CD14-positive monocyte (primary cell): ENCODE results near the gene TMEM107. TPM values are rescaled to one million over a fixed set of nuclear protein-coding genes. Genes with fewer than 3 reads are reported as not detected.

Experiments used
- DNase-seq, 3 donors: peaks; one replicate each; pipeline ENCODE4 v3.0.0-alpha.2; 2011 to 2022
- H2AFZ ChIP-seq: 2 replicates; pipeline ENCODE4 v1.6.0; 2012; ENCODE audit warnings: mild to moderate bottlenecking, low read depth, low read length, inconsistent platforms; ENCODE audit not compliant: insufficient read depth, poor library complexity, severe bottlenecking
- H3K27ac ChIP-seq, 2 donors: 1 replicate in 1 of 2; 2 replicates in 1 of 2; pipeline ENCODE4 v1.5.1; 2012 to 2013; ENCODE audit warnings: low read length in 2 of 2, control low read depth in 1 of 2, inconsistent platforms in 1 of 2, low read depth in 1 of 2, mild to moderate bottlenecking in 1 of 2
- H3K27me3 ChIP-seq, 2 donors: one replicate each; pipeline versions ENCODE4 v1.6.0 to v1.6.1; 2011 to 2013; ENCODE audit warnings: low read length in 2 of 2; ENCODE audit not compliant: control insufficient read depth in 2 of 2, insufficient read depth in 2 of 2
- H3K36me3 ChIP-seq, 2 donors: replicated peaks in 1 of 2; 1 replicate in 1 of 2; 2 replicates in 1 of 2; pipeline versions ENCODE4 v1.5.1 to v1.6.1; 2012 to 2013; ENCODE audit warnings: low read length in 2 of 2, control low read depth in 1 of 2, inconsistent platforms in 1 of 2, mild to moderate bottlenecking in 1 of 2; ENCODE audit not compliant: insufficient read depth in 2 of 2, control insufficient read depth in 1 of 2
- H3K4me1 ChIP-seq, 2 donors: 1 replicate in 1 of 2; 2 replicates in 1 of 2; pipeline versions ENCODE4 v1.5.1 to v1.6.1; 2012 to 2013; ENCODE audit warnings: low read length in 2 of 2, control low read depth in 1 of 2, inconsistent platforms in 1 of 2, mild to moderate bottlenecking in 1 of 2, moderate library complexity in 1 of 2; ENCODE audit not compliant: insufficient read depth in 2 of 2, control insufficient read depth in 1 of 2
- H3K4me2 ChIP-seq: replicated peaks from 2 replicates; pipeline ENCODE3; 2012; ENCODE audit warnings: low read length, moderate library complexity, mild to moderate bottlenecking; ENCODE audit not compliant: poor library complexity, severe bottlenecking; ENCODE audit errors: extremely low read depth
- H3K4me3 ChIP-seq, 3 experiments: fragments of 200-600 bp in 1 of 3; sonication (generic) in 1 of 3; replicated peaks in 1 of 3; 1 replicate in 2 of 3; 2 replicates in 1 of 3; pipeline ENCODE4 v1.5.1; 2011 to 2013; ENCODE audit warnings: low read length in 3 of 3, mild to moderate bottlenecking in 3 of 3, control low read depth in 2 of 3, low read depth in 2 of 3, inconsistent platforms in 1 of 3, moderate library complexity in 1 of 3
- H3K79me2 ChIP-seq: 2 replicates; pipeline ENCODE4 v1.6.0; 2012; ENCODE audit warnings: mild to moderate bottlenecking, control low read depth, inconsistent platforms, low read length, moderate library complexity; ENCODE audit not compliant: insufficient read depth
- H3K9ac ChIP-seq: 2 replicates; pipeline ENCODE4 v1.6.0; 2017; ENCODE audit warnings: low read length, mild to moderate bottlenecking; ENCODE audit not compliant: insufficient read depth, poor library complexity, severe bottlenecking
- H3K9me3 ChIP-seq, 2 donors: replicated peaks in 1 of 2; 1 replicate in 1 of 2; 2 replicates in 1 of 2; pipeline versions ENCODE4 v1.5.1 to v1.6.1; 2012 to 2013; ENCODE audit warnings: low read length in 2 of 2, control low read depth in 1 of 2; ENCODE audit not compliant: control insufficient read depth in 1 of 2, insufficient read depth in 1 of 2
- H4K20me1 ChIP-seq: 2 replicates; pipeline ENCODE4 v1.6.0; 2012; ENCODE audit warnings: mild to moderate bottlenecking, low read length, control low read depth, moderate library complexity; ENCODE audit not compliant: insufficient read depth
- H3K27ac Mint-ChIP-seq, 7 donors: one replicate each; pipeline ENCODE4 v1.8.0; 2020; ENCODE audit warnings: mild to moderate bottlenecking in 7 of 7, mixed read lengths in 7 of 7, moderate library complexity in 6 of 7, inconsistent platforms in 2 of 7
- H3K27me3 Mint-ChIP-seq, 3 donors: one replicate each; pipeline ENCODE4 v1.8.0; 2021 to 2022; ENCODE audit warnings: low read depth in 3 of 3, mild to moderate bottlenecking in 3 of 3, mixed read lengths in 3 of 3, moderate library complexity in 3 of 3, inconsistent platforms in 1 of 3
- H3K36me3 Mint-ChIP-seq, 2 donors: one replicate each; pipeline ENCODE4 v1.8.0; 2020; ENCODE audit warnings: mixed read lengths in 2 of 2, inconsistent platforms in 1 of 2, mild to moderate bottlenecking in 1 of 2
- H3K4me1 Mint-ChIP-seq: one replicate; pipeline ENCODE4 v1.8.0; 2020; ENCODE audit warnings: mild to moderate bottlenecking, mixed read lengths
- H3K4me3 Mint-ChIP-seq, 2 donors: one replicate each; pipeline ENCODE4 v1.8.0; 2020; ENCODE audit warnings: mild to moderate bottlenecking in 2 of 2, mixed read lengths in 2 of 2, moderate library complexity in 1 of 2
- H3K9me3 Mint-ChIP-seq, 7 donors: one replicate each; pipeline ENCODE4 v1.8.0; 2020 to 2022; ENCODE audit warnings: mixed read lengths in 7 of 7, mild to moderate bottlenecking in 6 of 7, moderate library complexity in 6 of 7, inconsistent platforms in 2 of 7
- WGBS: methylation state at CpG from one replicate; pipeline ENCODE4 v1.1.5; 2013; ENCODE audit warnings: missing lambda C conversion rate; ENCODE audit not compliant: insufficient coverage; 5-methylcytosine and 5-hydroxymethylcytosine counted together
- intact Hi-C, 2 donors: fragments of 100-400 bp; cut with micrococcal nuclease; formaldehyde crosslinking; loops; one replicate each; pipeline versions ENCODE4 v1.15.0 to v1.15.1; 2023
- polyA plus RNA-seq, 3 donors: library from polyadenylated mRNA; depleted of rRNA in 1 of 3; unstranded in 2 of 3; stranded (reverse) in 1 of 3; fragments of 300-500 nt in 2 of 3; fragments of >200 nt in 1 of 3; fragmentation: Illumina TruSeq in 2 of 3; gene quantifications; 1 replicate in 2 of 3; 2 replicates in 1 of 3; pipeline ENCODE4 v1.2.3, GENCODE V29; 2012 to 2021
- TF ChIP-seq, protein P1 (sequence below): fragments of 200-600 bp; IDR thresholded peaks from one replicate; pipeline ENCODE4 v1.8.0; 2022; ENCODE audit warnings: antibody characterized with exemption, mild to moderate bottlenecking

The TMEM107 gene
- polyA plus RNA-seq, 3 donors: 20.5 to 37.4 (median 31.4) TPM

DNA sequence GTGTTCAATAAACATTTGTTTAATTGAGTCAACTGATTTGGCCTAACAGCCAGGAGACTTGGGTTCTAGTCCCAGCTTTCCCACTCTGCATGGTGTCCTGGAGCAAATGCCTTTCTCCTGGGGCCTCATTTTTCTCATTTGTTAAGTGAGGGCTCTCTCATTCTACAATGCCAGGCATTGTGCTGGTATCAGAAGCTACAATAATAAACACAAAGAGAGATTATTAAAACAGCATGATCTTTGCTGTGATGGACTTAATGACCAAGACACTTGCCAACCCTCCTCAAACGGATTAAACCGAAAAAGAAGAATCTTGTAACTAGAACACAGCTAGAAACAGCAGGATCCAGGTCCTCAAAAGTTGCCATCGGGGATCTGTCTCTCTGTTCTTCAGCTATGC, 8.7 kb downstream of the TMEM107 start:
- Mint-ChIP-seq H3K4me1 (peaks cover 25% of the 10 kb centered on the region), H3K9me3 (no peaks in the 10 kb centered on the region), H3K36me3 (no peaks in the 10 kb centered on the region), H3K4me3 (no peak overlapping the region), H3K27ac (no peak overlapping the region), H3K27me3 (no peaks in the 10 kb centered on the region)
- WGBS: 100% methylated on average over 1 of the region's 3 CpGs
- Histone ChIP-seq H3K27ac (no peak overlapping the region), H3K27me3 (no peaks in the 10 kb centered on the region), H3K36me3 (no peaks in the 10 kb centered on the region), H4K20me1 (no peaks in the 10 kb centered on the region), H3K4me2 (no peak overlapping the region), H3K9ac (no peak overlapping the region), H2AFZ (no peak overlapping the region), H3K4me1 (peaks cover 21 to 27% of the 10 kb centered on the region in 2 donors), H3K4me3 (no peak overlapping the region), H3K79me2 (peaks cover 2% of the 10 kb centered on the region), H3K9me3 (no peaks in the 10 kb centered on the region)
- intact Hi-C loops: no loop called here
- no peak for DNase-seq
- TF ChIP-seq, protein P1, sequence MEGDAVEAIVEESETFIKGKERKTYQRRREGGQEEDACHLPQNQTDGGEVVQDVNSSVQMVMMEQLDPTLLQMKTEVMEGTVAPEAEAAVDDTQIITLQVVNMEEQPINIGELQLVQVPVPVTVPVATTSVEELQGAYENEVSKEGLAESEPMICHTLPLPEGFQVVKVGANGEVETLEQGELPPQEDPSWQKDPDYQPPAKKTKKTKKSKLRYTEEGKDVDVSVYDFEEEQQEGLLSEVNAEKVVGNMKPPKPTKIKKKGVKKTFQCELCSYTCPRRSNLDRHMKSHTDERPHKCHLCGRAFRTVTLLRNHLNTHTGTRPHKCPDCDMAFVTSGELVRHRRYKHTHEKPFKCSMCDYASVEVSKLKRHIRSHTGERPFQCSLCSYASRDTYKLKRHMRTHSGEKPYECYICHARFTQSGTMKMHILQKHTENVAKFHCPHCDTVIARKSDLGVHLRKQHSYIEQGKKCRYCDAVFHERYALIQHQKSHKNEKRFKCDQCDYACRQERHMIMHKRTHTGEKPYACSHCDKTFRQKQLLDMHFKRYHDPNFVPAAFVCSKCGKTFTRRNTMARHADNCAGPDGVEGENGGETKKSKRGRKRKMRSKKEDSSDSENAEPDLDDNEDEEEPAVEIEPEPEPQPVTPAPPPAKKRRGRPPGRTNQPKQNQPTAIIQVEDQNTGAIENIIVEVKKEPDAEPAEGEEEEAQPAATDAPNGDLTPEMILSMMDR: no peak

DNA sequence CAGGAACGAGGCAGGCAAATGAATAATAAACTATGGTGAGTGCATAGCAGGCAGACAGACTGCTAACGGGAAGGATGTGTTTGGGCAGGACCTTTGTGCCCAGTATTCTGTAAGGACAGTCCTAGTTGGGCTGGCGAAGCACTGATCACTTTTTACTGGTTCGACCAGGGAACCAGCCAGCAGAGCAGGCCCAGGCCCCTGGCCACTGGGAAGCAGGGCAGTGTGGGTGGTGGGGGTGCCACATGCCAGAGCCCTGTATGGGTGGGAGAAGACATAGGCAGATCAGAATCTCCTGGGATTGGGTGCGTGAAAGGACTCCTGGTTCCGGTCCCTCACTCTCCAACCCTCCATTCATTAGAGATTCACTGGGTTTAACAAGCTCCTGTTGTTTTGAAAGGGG, 9.4 kb downstream of the TMEM107 start:
- H2AFZ ChIP-seq: no peak overlapping the region
- intact Hi-C loops: no loop called here
- H3K9ac ChIP-seq: no peak overlapping the region
- TF ChIP-seq, protein P1: no peak
- no peaks in the 10 kb centered on the region for H4K20me1 ChIP-seq
- no peak overlapping the region for H3K27ac ChIP-seq
- WGBS: 100% methylated on average over 2 of the region's 6 CpGs
- no peak for DNase-seq
- H3K36me3 ChIP-seq: peaks cover 0 to 2% of the 10 kb centered on the region in 2 donors
- no peaks in the 10 kb centered on the region for H3K9me3 Mint-ChIP-seq
- H3K4me3 ChIP-seq: no peak overlapping the region
- no peak overlapping the region for H3K27ac Mint-ChIP-seq
- no peak overlapping the region for H3K4me2 ChIP-seq
- H3K9me3 ChIP-seq: no peaks in the 10 kb centered on the region
- peaks cover 25% of the 10 kb centered on the region for H3K4me1 Mint-ChIP-seq
- H3K4me1 ChIP-seq: peaks cover 25 to 29% of the 10 kb centered on the region in 2 donors
- H3K4me3 Mint-ChIP-seq: no peak overlapping the region
- no peaks in the 10 kb centered on the region for H3K27me3 Mint-ChIP-seq
- H3K27me3 ChIP-seq: no peaks in the 10 kb centered on the region
- peaks cover 10% of the 10 kb centered on the region for H3K79me2 ChIP-seq
- H3K36me3 Mint-ChIP-seq: peaks cover under 1% of the 10 kb centered on the region in 2 donors
